ENCODE measurements around the gene SIMC1. TPM values are rescaled to one million over a fixed set of nuclear protein-coding genes. Genes with fewer than 3 reads are reported as not detected.
"Not testable (repeated sequence)": the region's sequence is repeated elsewhere in the genome, so short reads cannot be mapped to it uniquely, and the experiment has no call there.

SIMC1 gene
- total RNA-seq, 1 experiment from 2014 or later, result 17.7 TPM

GRCh38 chr5:176290057-176290840, 52.0 kb downstream of the SIMC1 start:
- not testable (repeated sequence) for DNase-seq (ENCODE audit: low spot score)

- not testable (repeated sequence) for DNase-seq (ENCODE audit: low spot score)
Observed at GRCh38 chr5:176305356-176305755, 67.1 kb downstream of the SIMC1 start.

GRCh38 chr5:176317534-176318374, 79.5 kb downstream of the SIMC1 start:
- no peak for DNase-seq (ENCODE audit: low spot score)

GRCh38 chr5:176319827-176320554, 81.8 kb downstream of the SIMC1 start:
- no peak for DNase-seq (ENCODE audit: low spot score)

GRCh38 chr5:176320577-176320976, 82.4 kb downstream of the SIMC1 start:
- DNase-seq (ENCODE audit: low spot score), result no peak

- DNase-seq (ENCODE audit: low spot score), result no peak
Observed at GRCh38 chr5:176334031-176334770, 96.0 kb downstream of the SIMC1 start.

- DNase-seq (ENCODE audit: low spot score), result no peak
Observed at GRCh38 chr5:176337913-176338312, 99.7 kb downstream of the SIMC1 start.

- DNase-seq (ENCODE audit: low spot score), result no peak
Observed at GRCh38 chr5:176339304-176339703, 101.1 kb downstream of the SIMC1 start.

- no peak for DNase-seq (ENCODE audit: low spot score)
Observed at GRCh38 chr5:176341325-176342157, 103.3 kb downstream of the SIMC1 start.

- no peak for DNase-seq (ENCODE audit: low spot score)
Observed at GRCh38 chr5:176342158-176342483, 103.9 kb downstream of the SIMC1 start.

GRCh38 chr5:176342766-176343458, 104.7 kb downstream of the SIMC1 start:
- no peak for DNase-seq (ENCODE audit: low spot score)

GRCh38 chr5:176350416-176350815, 112.2 kb downstream of the SIMC1 start:
- no peak for DNase-seq (ENCODE audit: low spot score)

GRCh38 chr5:176352116-176352878, 114.1 kb downstream of the SIMC1 start:
- DNase-seq (ENCODE audit: low spot score), result no peak

- no peak for DNase-seq (ENCODE audit: low spot score)
Observed at GRCh38 chr5:176353533-176353932, 115.3 kb downstream of the SIMC1 start.

GRCh38 chr5:176355400-176356178, 117.4 kb downstream of the SIMC1 start:
- no peak for DNase-seq (ENCODE audit: low spot score)

- DNase-seq (ENCODE audit: low spot score), result no peak
Observed at GRCh38 chr5:176356179-176356566, 117.9 kb downstream of the SIMC1 start.

- DNase-seq (ENCODE audit: low spot score), result no peak
Observed at GRCh38 chr5:176359658-176360057, 121.4 kb downstream of the SIMC1 start.

GRCh38 chr5:176360894-176361436, 122.7 kb downstream of the SIMC1 start:
- DNase-seq (ENCODE audit: low spot score), result no peak

All from H4 (cell line).